GM19397 (cell line): ENCODE results near the gene CDCA3.
"Not testable (repeated sequence)": the region's sequence is repeated elsewhere in the genome, so short reads cannot be mapped to it uniquely, and the experiment has no call there.

Experiments
- ATAC-seq: cut with Tn5 transposase; IDR thresholded peaks from one replicate; pipeline ENCODE4 v1.9.1; 2021; ENCODE audit warnings: mild to moderate bottlenecking, moderate library complexity; ENCODE audit not compliant: unreplicated experiment

CDCA3 gene

GRCh38 chr12:6851153-6851920 lies at the start of gene CDCA3:
CDCA3 (minus strand) TSS chr12:6851286; CDS start chr12:6850952, 334 bp downstream.
- peak; percentile 37 for ATAC-seq

- no peak for ATAC-seq
Observed at GRCh38 chr12:6899837-6900519, 48.9 kb upstream of the CDCA3 start.

- no peak for ATAC-seq
Observed at GRCh38 chr12:6899427-6899826, 48.3 kb upstream of the CDCA3 start.

- ATAC-seq = no peak
Observed at GRCh38 chr12:6896846-6897435, 45.9 kb upstream of the CDCA3 start.

GRCh38 chr12:6894321-6894720 lies 43.2 kb upstream of the CDCA3 start:
- ATAC-seq = no peak

- not testable (repeated sequence) for ATAC-seq
Observed at GRCh38 chr12:6892683-6893082, 41.6 kb upstream of the CDCA3 start.

- no peak for ATAC-seq
Observed at GRCh38 chr12:6891646-6892001, 40.5 kb upstream of the CDCA3 start.

- peak; percentile 93 for ATAC-seq
Observed at GRCh38 chr12:6890789-6891645, 39.9 kb upstream of the CDCA3 start.

GRCh38 chr12:6889775-6890573 lies 38.9 kb upstream of the CDCA3 start:
- ATAC-seq = not testable (repeated sequence)

- ATAC-seq = not testable (repeated sequence)
Observed at GRCh38 chr12:6888794-6889193, 37.7 kb upstream of the CDCA3 start.

- no peak for ATAC-seq
Observed at GRCh38 chr12:6888360-6888759, 37.3 kb upstream of the CDCA3 start.

- ATAC-seq = no peak
Observed at GRCh38 chr12:6887460-6887859, 36.4 kb upstream of the CDCA3 start.

GRCh38 chr12:6886206-6886999 lies 35.3 kb upstream of the CDCA3 start:
- not testable (repeated sequence) for ATAC-seq

GRCh38 chr12:6884539-6884938 lies 33.5 kb upstream of the CDCA3 start:
- ATAC-seq = no peak

GRCh38 chr12:6883683-6884082 lies 32.6 kb upstream of the CDCA3 start:
- ATAC-seq = no peak

- no peak for ATAC-seq
Observed at GRCh38 chr12:6883252-6883651, 32.2 kb upstream of the CDCA3 start.

- ATAC-seq = not testable (repeated sequence)
Observed at GRCh38 chr12:6879824-6880223, 28.7 kb upstream of the CDCA3 start.

GRCh38 chr12:6874015-6874368 lies 22.9 kb upstream of the CDCA3 start:
- not testable (repeated sequence) for ATAC-seq
